Subcutaneous adipose tissue (tissue), 4 donors: ENCODE measurements around the gene TRMT10C. TPM values are rescaled to one million over a fixed set of nuclear protein-coding genes. Genes with fewer than 3 reads are reported as not detected.

Experiments
- total RNA-seq, 4 donors: library from RNA; depleted of rRNA; stranded (reverse); fragments of >200 nt; gene quantifications; one replicate each; pipeline ENCODE4 v1.1.0, GENCODE V29; 2016
- TF ChIP-seq, protein P1 (sequence below): fragments of 450-650 bp; IDR thresholded peaks from one replicate; pipeline ENCODE4 v1.5.1; 2016; ENCODE audit warnings: low read depth, mild to moderate bottlenecking, control low read depth, antibody characterized with exemption, moderate library complexity

TRMT10C gene
- total RNA-seq, 4 donors from 2014 or later, result 10.9 to 29.7 (median 16.9) TPM

- TF ChIP-seq, protein P1, sequence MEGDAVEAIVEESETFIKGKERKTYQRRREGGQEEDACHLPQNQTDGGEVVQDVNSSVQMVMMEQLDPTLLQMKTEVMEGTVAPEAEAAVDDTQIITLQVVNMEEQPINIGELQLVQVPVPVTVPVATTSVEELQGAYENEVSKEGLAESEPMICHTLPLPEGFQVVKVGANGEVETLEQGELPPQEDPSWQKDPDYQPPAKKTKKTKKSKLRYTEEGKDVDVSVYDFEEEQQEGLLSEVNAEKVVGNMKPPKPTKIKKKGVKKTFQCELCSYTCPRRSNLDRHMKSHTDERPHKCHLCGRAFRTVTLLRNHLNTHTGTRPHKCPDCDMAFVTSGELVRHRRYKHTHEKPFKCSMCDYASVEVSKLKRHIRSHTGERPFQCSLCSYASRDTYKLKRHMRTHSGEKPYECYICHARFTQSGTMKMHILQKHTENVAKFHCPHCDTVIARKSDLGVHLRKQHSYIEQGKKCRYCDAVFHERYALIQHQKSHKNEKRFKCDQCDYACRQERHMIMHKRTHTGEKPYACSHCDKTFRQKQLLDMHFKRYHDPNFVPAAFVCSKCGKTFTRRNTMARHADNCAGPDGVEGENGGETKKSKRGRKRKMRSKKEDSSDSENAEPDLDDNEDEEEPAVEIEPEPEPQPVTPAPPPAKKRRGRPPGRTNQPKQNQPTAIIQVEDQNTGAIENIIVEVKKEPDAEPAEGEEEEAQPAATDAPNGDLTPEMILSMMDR, result no peak
Observed at GRCh38 chr3:101521211-101521701, 40.4 kb upstream of the TRMT10C start.

GRCh38 chr3:101527441-101527840 is 34.2 kb upstream of the TRMT10C start:
- TF ChIP-seq, protein P1, result no peak

- TF ChIP-seq, protein P1, result no peak
Observed at GRCh38 chr3:101527906-101528305, 33.8 kb upstream of the TRMT10C start.

- TF ChIP-seq, protein P1, result no peak
Observed at GRCh38 chr3:101529816-101530685, 31.6 kb upstream of the TRMT10C start.

GRCh38 chr3:101530686-101531047 is 31.0 kb upstream of the TRMT10C start:
- TF ChIP-seq, protein P1, result no peak

GRCh38 chr3:101531473-101532086 is 30.1 kb upstream of the TRMT10C start:
- TF ChIP-seq, protein P1, result no peak
